A549 treated with Mapracorat at 1 μM for 4 hours (cell line): ENCODE results near the gene PTN. TPM values are rescaled to one million over a fixed set of nuclear protein-coding genes. Genes with fewer than 3 reads are reported as not detected.

Experiments used
- total RNA-seq: library from RNA; stranded (reverse); fragments of 200-300 nt; extraction: Qiagen RNA extraction; gene quantifications from 5 replicates; pipeline ENCODE4 v1.2.3, GENCODE V29; 2022

PTN gene
- not detected in 5 replicates for total RNA-seq

DNA sequence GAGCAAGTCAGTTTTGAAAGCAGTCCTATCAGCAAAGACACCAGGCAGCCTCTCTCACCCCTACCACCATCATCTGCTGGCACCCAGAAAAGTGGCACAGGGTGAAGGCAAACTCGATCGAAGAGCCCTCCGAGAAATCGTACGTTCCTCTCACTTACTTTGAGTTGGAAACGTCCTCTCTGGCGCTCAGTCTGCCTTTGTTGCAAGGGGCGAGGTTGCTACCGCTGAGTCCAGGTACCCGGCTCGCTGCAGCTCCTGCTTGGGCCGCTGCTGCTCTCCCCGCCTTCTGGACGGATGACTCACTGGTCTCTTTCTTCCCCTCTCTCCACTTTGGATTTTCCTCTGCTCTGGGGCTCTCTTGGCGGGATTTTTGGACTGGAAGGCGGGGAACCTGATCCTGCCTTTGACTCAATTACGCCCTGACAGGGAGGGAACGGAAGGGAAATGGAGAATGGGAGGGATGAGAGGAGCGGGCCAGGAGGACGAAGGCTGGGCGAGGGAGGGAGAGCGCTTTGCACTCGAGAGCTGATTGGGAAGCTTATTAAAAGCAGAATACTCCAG, at the start of gene PTN:
PTN (minus strand) TSS at position 453 of the 561 bp plus-strand sequence. CDS start 88,760 bp downstream, outside the sequence.

